Mucosa of rectum (tissue), 2 donors: ENCODE measurements around the gene TBC1D2B.

ENCODE experiments used
- H3K27ac ChIP-seq, 2 donors: one replicate each; pipeline ENCODE4 v1.7.0; 2013; ENCODE audit warnings: inconsistent platforms in 2 of 2, low read depth in 2 of 2, low read length in 2 of 2
- H3K27me3 ChIP-seq, 2 donors: one replicate each; pipeline ENCODE4 v1.7.0; 2013; ENCODE audit warnings: low read length in 2 of 2; ENCODE audit not compliant: control insufficient read depth in 2 of 2, insufficient read depth in 2 of 2
- H3K36me3 ChIP-seq, 2 donors: one replicate each; pipeline ENCODE4 v1.7.0; 2013; ENCODE audit warnings: low read length in 2 of 2; ENCODE audit not compliant: control insufficient read depth in 2 of 2, insufficient read depth in 2 of 2
- H3K4me1 ChIP-seq, 2 donors: one replicate each; pipeline ENCODE4 v1.7.0; 2013; ENCODE audit warnings: low read length in 2 of 2, mild to moderate bottlenecking in 1 of 2; ENCODE audit not compliant: control insufficient read depth in 2 of 2, insufficient read depth in 2 of 2
- H3K4me3 ChIP-seq, 2 donors: one replicate each; pipeline ENCODE4 v1.7.0; 2013; ENCODE audit warnings: low read length in 2 of 2
- H3K9ac ChIP-seq, 2 donors: one replicate each; pipeline ENCODE4 v1.7.0; 2013; ENCODE audit warnings: low read length in 2 of 2, low read depth in 1 of 2, mild to moderate bottlenecking in 1 of 2
- H3K9me3 ChIP-seq, 2 donors: one replicate each; pipeline ENCODE4 v1.7.0; 2013; ENCODE audit warnings: low read length in 2 of 2; ENCODE audit not compliant: control insufficient read depth in 2 of 2
- donor health status: healthy.
- donor health status: Normal muscosa, but diverticular disease.

Gene TBC1D2B

GRCh38 chr15:78035861-78036476 is 41.5 kb downstream of the TBC1D2B start:
- peaks cover 20 to 36% of the 10 kb centered on the region in 2 donors for H3K4me1 ChIP-seq
- H3K9me3 ChIP-seq: no peaks in the 10 kb centered on the region
- H3K36me3 ChIP-seq: peaks cover 11 to 12% of the 10 kb centered on the region in 2 donors
- no peaks in the 10 kb centered on the region for H3K27me3 ChIP-seq
- H3K27ac ChIP-seq: peak overlapping the region in 1 of 2 donors; percentile 60
- no peak overlapping the region for H3K9ac ChIP-seq
- H3K4me3 ChIP-seq: no peak overlapping the region

- H3K27ac ChIP-seq: peak overlapping the region; percentile 19 to 60
Measured at GRCh38 chr15:78035321-78035751, 42.2 kb downstream of the TBC1D2B start.

GRCh38 chr15:78034495-78035191 is 42.9 kb downstream of the TBC1D2B start:
- no peaks in the 10 kb centered on the region for H3K27me3 ChIP-seq
- peaks cover 20 to 36% of the 10 kb centered on the region in 2 donors for H3K4me1 ChIP-seq
- H3K36me3 ChIP-seq: peaks cover 11 to 18% of the 10 kb centered on the region in 2 donors
- H3K9ac ChIP-seq: no peak overlapping the region
- peak overlapping the region; percentile 19 to 60 for H3K27ac ChIP-seq
- peak overlapping the region in 1 of 2 donors; percentile 33 for H3K4me3 ChIP-seq
- H3K9me3 ChIP-seq: no peaks in the 10 kb centered on the region

More at GRCh38 chr15:78035321-78035751, 42.2 kb downstream of the TBC1D2B start:
- Histone ChIP-seq H3K27me3 (no peaks in the 10 kb centered on the region), H3K9ac (no peak overlapping the region), H3K36me3 (peaks cover 11 to 16% of the 10 kb centered on the region in 2 donors), H3K4me3 (peak overlapping the region in 1 of 2 donors; percentile 33), H3K9me3 (no peaks in the 10 kb centered on the region), H3K4me1 (peaks cover 20 to 36% of the 10 kb centered on the region in 2 donors)

GRCh38 chr15:78033864-78034263 is 43.6 kb downstream of the TBC1D2B start:
- H3K9ac ChIP-seq: no peak overlapping the region
- H3K4me1 ChIP-seq: peaks cover 14 to 36% of the 10 kb centered on the region in 2 donors
- peaks cover 12 to 18% of the 10 kb centered on the region in 2 donors for H3K36me3 ChIP-seq
- no peaks in the 10 kb centered on the region for H3K27me3 ChIP-seq
- H3K27ac ChIP-seq: peak overlapping the region; percentile 19 to 60
- no peak overlapping the region for H3K4me3 ChIP-seq
- no peaks in the 10 kb centered on the region for H3K9me3 ChIP-seq

GRCh38 chr15:78032671-78033070 is 44.8 kb downstream of the TBC1D2B start:
- Histone ChIP-seq H3K36me3 (peaks cover 15 to 26% of the 10 kb centered on the region in 2 donors), H3K9ac (no peak overlapping the region), H3K27ac (no peak overlapping the region), H3K4me3 (no peak overlapping the region), H3K27me3 (no peaks in the 10 kb centered on the region), H3K4me1 (peaks cover 12 to 29% of the 10 kb centered on the region in 2 donors), H3K9me3 (no peaks in the 10 kb centered on the region)

- Histone ChIP-seq H3K27ac (no peak overlapping the region), H3K27me3 (no peaks in the 10 kb centered on the region), H3K4me3 (no peak overlapping the region), H3K36me3 (peaks cover 51 to 52% of the 10 kb centered on the region in 2 donors), H3K4me1 (peaks cover 6% of the 10 kb centered on the region in 2 donors), H3K9me3 (no peaks in the 10 kb centered on the region), H3K9ac (no peak overlapping the region)
Measured at GRCh38 chr15:78024883-78025282, 52.6 kb downstream of the TBC1D2B start.

GRCh38 chr15:78024519-78024870 is 53.0 kb downstream of the TBC1D2B start:
- H3K4me1 ChIP-seq: peaks cover 6% of the 10 kb centered on the region in 2 donors
- H3K36me3 ChIP-seq: peaks cover 48% of the 10 kb centered on the region in 2 donors
- H3K4me3 ChIP-seq: no peak overlapping the region
- H3K27me3 ChIP-seq: no peaks in the 10 kb centered on the region
- no peaks in the 10 kb centered on the region for H3K9me3 ChIP-seq
- no peak overlapping the region for H3K9ac ChIP-seq
- peak overlapping the region; percentile 6 to 48 for H3K27ac ChIP-seq

- H3K9ac ChIP-seq: no peak overlapping the region
- H3K36me3 ChIP-seq: peaks cover 48% of the 10 kb centered on the region in 2 donors
- peaks cover 10% of the 10 kb centered on the region in 2 donors for H3K4me1 ChIP-seq
- H3K27me3 ChIP-seq: no peaks in the 10 kb centered on the region
- H3K9me3 ChIP-seq: no peaks in the 10 kb centered on the region
- H3K4me3 ChIP-seq: no peak overlapping the region
- H3K27ac ChIP-seq: peak overlapping the region; percentile 6 to 48
Measured at GRCh38 chr15:78023865-78024518, 53.5 kb downstream of the TBC1D2B start.

- H3K4me3 ChIP-seq: no peak overlapping the region
- H3K27me3 ChIP-seq: no peaks in the 10 kb centered on the region
- peaks cover 17 to 18% of the 10 kb centered on the region in 2 donors for H3K4me1 ChIP-seq
- H3K36me3 ChIP-seq: peaks cover 43 to 48% of the 10 kb centered on the region in 2 donors
- H3K9me3 ChIP-seq: no peaks in the 10 kb centered on the region
- no peak overlapping the region for H3K27ac ChIP-seq
- H3K9ac ChIP-seq: no peak overlapping the region
Measured at GRCh38 chr15:78023081-78023665, 54.3 kb downstream of the TBC1D2B start.

GRCh38 chr15:78021761-78022160 is 55.8 kb downstream of the TBC1D2B start:
- no peak overlapping the region for H3K9ac ChIP-seq
- no peak overlapping the region for H3K4me3 ChIP-seq
- H3K9me3 ChIP-seq: no peaks in the 10 kb centered on the region
- H3K27me3 ChIP-seq: no peaks in the 10 kb centered on the region
- no peak overlapping the region for H3K27ac ChIP-seq
- peaks cover 38 to 45% of the 10 kb centered on the region in 2 donors for H3K36me3 ChIP-seq
- H3K4me1 ChIP-seq: peaks cover 17 to 24% of the 10 kb centered on the region in 2 donors
